H1 (cell line): ENCODE measurements around the gene ZNF770. TPM values are rescaled to one million over a fixed set of nuclear protein-coding genes. Genes with fewer than 3 reads are reported as not detected.

ENCODE experiments used
- polyA plus RNA-seq, 7 experiments: library from polyadenylated mRNA; depleted of rRNA in 3 of 7; stranded (reverse) in 5 of 7; unstranded in 2 of 7; fragments of >200 nt in 5 of 7; fragments of 200-250 nt in 2 of 7; gene quantifications; 1 replicate in 5 of 7; 2 replicates in 1 of 7; 4 replicates in 1 of 7; pipeline versions ENCODE4 v1.2.1 to v1.2.3, GENCODE V29; 2011 to 2013; ENCODE audit warnings: missing spikeins in 2 of 7, mixed read lengths in 2 of 7
- total RNA-seq: library from RNA; stranded (reverse); fragmentation: NEBNext Ultra II Directional; extraction: Animal tissue kit (Norgen Biotek cat#: 25700); gene quantifications from 2 replicates; pipeline ENCODE4 v1.2.1, GENCODE V29; 2021
- TF ChIP-seq, protein P1 (sequence below): fragments of 300-600 bp; sonication (generic); IDR thresholded peaks from 2 replicates; pipeline ENCODE4 v1.7.1; 2012; ENCODE audit warnings: low read length, moderate library complexity, mild to moderate bottlenecking, inconsistent platforms; ENCODE audit not compliant: insufficient replicate concordance

Gene ZNF770
- total and polyA plus RNA-seq, 2 of the 8 experiments (the other 6 are each of a cell fraction or from before 2014, with no cell fraction given): 24.8 to 143 TPM

DNA sequence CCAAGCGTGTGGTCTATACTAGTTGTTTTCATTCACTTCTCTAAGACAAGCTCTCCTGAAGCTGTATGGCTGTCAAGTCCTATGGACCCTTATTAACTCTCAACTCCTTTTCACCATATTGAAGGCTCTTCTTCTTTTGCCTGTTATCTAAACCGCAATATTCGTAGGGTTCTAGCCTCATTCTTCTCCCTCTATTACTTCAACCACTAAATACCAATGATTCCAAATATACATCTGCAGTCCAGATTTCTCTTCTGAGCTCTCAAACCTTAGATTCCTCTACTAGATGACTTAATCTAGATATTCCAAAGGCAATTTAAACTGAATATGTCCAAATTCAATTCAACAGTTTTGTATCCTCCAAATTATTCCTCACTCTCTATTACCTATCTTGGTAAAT is 43.2 kb downstream of the ZNF770 start (continued):
- TF ChIP-seq, protein P1, sequence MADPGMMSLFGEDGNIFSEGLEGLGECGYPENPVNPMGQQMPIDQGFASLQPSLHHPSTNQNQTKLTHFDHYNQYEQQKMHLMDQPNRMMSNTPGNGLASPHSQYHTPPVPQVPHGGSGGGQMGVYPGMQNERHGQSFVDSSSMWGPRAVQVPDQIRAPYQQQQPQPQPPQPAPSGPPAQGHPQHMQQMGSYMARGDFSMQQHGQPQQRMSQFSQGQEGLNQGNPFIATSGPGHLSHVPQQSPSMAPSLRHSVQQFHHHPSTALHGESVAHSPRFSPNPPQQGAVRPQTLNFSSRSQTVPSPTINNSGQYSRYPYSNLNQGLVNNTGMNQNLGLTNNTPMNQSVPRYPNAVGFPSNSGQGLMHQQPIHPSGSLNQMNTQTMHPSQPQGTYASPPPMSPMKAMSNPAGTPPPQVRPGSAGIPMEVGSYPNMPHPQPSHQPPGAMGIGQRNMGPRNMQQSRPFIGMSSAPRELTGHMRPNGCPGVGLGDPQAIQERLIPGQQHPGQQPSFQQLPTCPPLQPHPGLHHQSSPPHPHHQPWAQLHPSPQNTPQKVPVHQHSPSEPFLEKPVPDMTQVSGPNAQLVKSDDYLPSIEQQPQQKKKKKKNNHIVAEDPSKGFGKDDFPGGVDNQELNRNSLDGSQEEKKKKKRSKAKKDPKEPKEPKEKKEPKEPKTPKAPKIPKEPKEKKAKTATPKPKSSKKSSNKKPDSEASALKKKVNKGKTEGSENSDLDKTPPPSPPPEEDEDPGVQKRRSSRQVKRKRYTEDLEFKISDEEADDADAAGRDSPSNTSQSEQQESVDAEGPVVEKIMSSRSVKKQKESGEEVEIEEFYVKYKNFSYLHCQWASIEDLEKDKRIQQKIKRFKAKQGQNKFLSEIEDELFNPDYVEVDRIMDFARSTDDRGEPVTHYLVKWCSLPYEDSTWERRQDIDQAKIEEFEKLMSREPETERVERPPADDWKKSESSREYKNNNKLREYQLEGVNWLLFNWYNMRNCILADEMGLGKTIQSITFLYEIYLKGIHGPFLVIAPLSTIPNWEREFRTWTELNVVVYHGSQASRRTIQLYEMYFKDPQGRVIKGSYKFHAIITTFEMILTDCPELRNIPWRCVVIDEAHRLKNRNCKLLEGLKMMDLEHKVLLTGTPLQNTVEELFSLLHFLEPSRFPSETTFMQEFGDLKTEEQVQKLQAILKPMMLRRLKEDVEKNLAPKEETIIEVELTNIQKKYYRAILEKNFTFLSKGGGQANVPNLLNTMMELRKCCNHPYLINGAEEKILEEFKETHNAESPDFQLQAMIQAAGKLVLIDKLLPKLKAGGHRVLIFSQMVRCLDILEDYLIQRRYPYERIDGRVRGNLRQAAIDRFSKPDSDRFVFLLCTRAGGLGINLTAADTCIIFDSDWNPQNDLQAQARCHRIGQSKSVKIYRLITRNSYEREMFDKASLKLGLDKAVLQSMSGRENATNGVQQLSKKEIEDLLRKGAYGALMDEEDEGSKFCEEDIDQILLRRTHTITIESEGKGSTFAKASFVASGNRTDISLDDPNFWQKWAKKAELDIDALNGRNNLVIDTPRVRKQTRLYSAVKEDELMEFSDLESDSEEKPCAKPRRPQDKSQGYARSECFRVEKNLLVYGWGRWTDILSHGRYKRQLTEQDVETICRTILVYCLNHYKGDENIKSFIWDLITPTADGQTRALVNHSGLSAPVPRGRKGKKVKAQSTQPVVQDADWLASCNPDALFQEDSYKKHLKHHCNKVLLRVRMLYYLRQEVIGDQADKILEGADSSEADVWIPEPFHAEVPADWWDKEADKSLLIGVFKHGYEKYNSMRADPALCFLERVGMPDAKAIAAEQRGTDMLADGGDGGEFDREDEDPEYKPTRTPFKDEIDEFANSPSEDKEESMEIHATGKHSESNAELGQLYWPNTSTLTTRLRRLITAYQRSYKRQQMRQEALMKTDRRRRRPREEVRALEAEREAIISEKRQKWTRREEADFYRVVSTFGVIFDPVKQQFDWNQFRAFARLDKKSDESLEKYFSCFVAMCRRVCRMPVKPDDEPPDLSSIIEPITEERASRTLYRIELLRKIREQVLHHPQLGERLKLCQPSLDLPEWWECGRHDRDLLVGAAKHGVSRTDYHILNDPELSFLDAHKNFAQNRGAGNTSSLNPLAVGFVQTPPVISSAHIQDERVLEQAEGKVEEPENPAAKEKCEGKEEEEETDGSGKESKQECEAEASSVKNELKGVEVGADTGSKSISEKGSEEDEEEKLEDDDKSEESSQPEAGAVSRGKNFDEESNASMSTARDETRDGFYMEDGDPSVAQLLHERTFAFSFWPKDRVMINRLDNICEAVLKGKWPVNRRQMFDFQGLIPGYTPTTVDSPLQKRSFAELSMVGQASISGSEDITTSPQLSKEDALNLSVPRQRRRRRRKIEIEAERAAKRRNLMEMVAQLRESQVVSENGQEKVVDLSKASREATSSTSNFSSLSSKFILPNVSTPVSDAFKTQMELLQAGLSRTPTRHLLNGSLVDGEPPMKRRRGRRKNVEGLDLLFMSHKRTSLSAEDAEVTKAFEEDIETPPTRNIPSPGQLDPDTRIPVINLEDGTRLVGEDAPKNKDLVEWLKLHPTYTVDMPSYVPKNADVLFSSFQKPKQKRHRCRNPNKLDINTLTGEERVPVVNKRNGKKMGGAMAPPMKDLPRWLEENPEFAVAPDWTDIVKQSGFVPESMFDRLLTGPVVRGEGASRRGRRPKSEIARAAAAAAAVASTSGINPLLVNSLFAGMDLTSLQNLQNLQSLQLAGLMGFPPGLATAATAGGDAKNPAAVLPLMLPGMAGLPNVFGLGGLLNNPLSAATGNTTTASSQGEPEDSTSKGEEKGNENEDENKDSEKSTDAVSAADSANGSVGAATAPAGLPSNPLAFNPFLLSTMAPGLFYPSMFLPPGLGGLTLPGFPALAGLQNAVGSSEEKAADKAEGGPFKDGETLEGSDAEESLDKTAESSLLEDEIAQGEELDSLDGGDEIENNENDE: no peak
